T-helper 17 cell (primary cell): ENCODE results near the gene UBA6. TPM values are rescaled to one million over a fixed set of nuclear protein-coding genes. Genes with fewer than 3 reads are reported as not detected.
"Not testable (repeated sequence)": the region's sequence is repeated elsewhere in the genome, so short reads cannot be mapped to it uniquely, and the experiment has no call there.

Experiments used
- ATAC-seq: fragments of 150-1000 bp; cut with Tn5 transposase; 2 replicates; pipeline ENCODE4 v1.10.0; 2021; ENCODE audit warnings: mild to moderate bottlenecking, moderate library complexity
- DNase-seq, 3 donors: peaks; one replicate each; pipeline versions ENCODE4 v3.0.0 to v3.0.0-alpha.2; 2020 to 2021
- H3K9me3 ChIP-seq: one replicate; pipeline ENCODE4 v1.7.0; 2013; ENCODE audit warnings: low read length, mild to moderate bottlenecking; ENCODE audit not compliant: control insufficient read depth, poor library complexity, severe bottlenecking
- H3K27ac Mint-ChIP-seq: one replicate; pipeline ENCODE4 v1.8.0; 2022; ENCODE audit warnings: mild to moderate bottlenecking, moderate library complexity, mixed read lengths
- H3K27me3 Mint-ChIP-seq: one replicate; pipeline ENCODE4 v1.8.0; 2022; ENCODE audit warnings: mixed read lengths
- H3K36me3 Mint-ChIP-seq: one replicate; pipeline ENCODE4 v1.8.0; 2022; ENCODE audit warnings: low read depth, mixed read lengths
- H3K4me1 Mint-ChIP-seq: one replicate; pipeline ENCODE4 v1.8.0; 2022; ENCODE audit warnings: mild to moderate bottlenecking, mixed read lengths
- H3K4me3 Mint-ChIP-seq: one replicate; pipeline ENCODE4 v1.8.0; 2022; ENCODE audit warnings: mild to moderate bottlenecking, moderate library complexity, mixed read lengths
- total RNA-seq, 4 donors: library from RNA in 2 of 4; stranded (reverse) in 2 of 4; gene quantifications; one replicate each; pipeline ENCODE4 v1.2.3 and lab custom pipeline; 2022 to 2026

The UBA6 gene
- total RNA-seq, 2 donors from 2014 or later: 43.7 to 54.8 TPM

- Mint-ChIP-seq H3K4me1 (peaks cover 4% of the 10 kb centered on the region), H3K4me3 (no peak overlapping the region), H3K36me3 (peaks cover 5% of the 10 kb centered on the region), H3K27me3 (no peaks in the 10 kb centered on the region), H3K27ac (no peak overlapping the region)
- DNase-seq: no peak
- ATAC-seq: no peak
- H3K9me3 ChIP-seq: no peaks in the 10 kb centered on the region
Observed at GRCh38 chr4:67680581-67681222, 20.3 kb downstream of the UBA6 start.

- H3K27me3 Mint-ChIP-seq: no peaks in the 10 kb centered on the region
- no peak overlapping the region for H3K4me3 Mint-ChIP-seq
- no peak for ATAC-seq
- H3K9me3 ChIP-seq: no peaks in the 10 kb centered on the region
- H3K4me1 Mint-ChIP-seq: no peaks in the 10 kb centered on the region
- peaks cover 7% of the 10 kb centered on the region for H3K36me3 Mint-ChIP-seq
- DNase-seq: no peak
- H3K27ac Mint-ChIP-seq: no peak overlapping the region
Observed at GRCh38 chr4:67678612-67679011, 22.3 kb downstream of the UBA6 start.

GRCh38 chr4:67674098-67674497 is 26.9 kb downstream of the UBA6 start:
- no peak for ATAC-seq
- Mint-ChIP-seq H3K36me3 (peaks cover 9% of the 10 kb centered on the region), H3K4me3 (no peak overlapping the region), H3K27me3 (no peaks in the 10 kb centered on the region), H3K4me1 (no peaks in the 10 kb centered on the region), H3K27ac (no peak overlapping the region)
- H3K9me3 ChIP-seq: no peaks in the 10 kb centered on the region
- DNase-seq: no peak

GRCh38 chr4:67668315-67668714 is 32.6 kb downstream of the UBA6 start:
- Mint-ChIP-seq H3K27ac (peak overlapping the region; percentile 62), H3K4me1 (peaks cover 3% of the 10 kb centered on the region), H3K27me3 (no peaks in the 10 kb centered on the region), H3K36me3 (peaks cover 14% of the 10 kb centered on the region), H3K4me3 (no peak overlapping the region)
- ATAC-seq (no peak), DNase-seq (no peak)
- H3K9me3 ChIP-seq: no peaks in the 10 kb centered on the region

GRCh38 chr4:67660418-67660817 is 40.5 kb downstream of the UBA6 start:
- no peak for DNase-seq
- no peaks in the 10 kb centered on the region for H3K27me3 Mint-ChIP-seq
- no peak overlapping the region for H3K27ac Mint-ChIP-seq
- ATAC-seq: no peak
- H3K4me1 Mint-ChIP-seq: peaks cover 2% of the 10 kb centered on the region
- H3K36me3 Mint-ChIP-seq: peaks cover 18% of the 10 kb centered on the region
- peaks cover 6% of the 10 kb centered on the region for H3K9me3 ChIP-seq
- H3K4me3 Mint-ChIP-seq: no peak overlapping the region

- H3K27me3 Mint-ChIP-seq: no peaks in the 10 kb centered on the region
- ATAC-seq (no peak), DNase-seq (no peak)
- H3K27ac Mint-ChIP-seq: no peak overlapping the region
- H3K9me3 ChIP-seq: peaks cover 6% of the 10 kb centered on the region
- H3K4me1 Mint-ChIP-seq: peaks cover 4% of the 10 kb centered on the region
- H3K4me3 Mint-ChIP-seq: no peak overlapping the region
- H3K36me3 Mint-ChIP-seq: peaks cover 19% of the 10 kb centered on the region
Observed at GRCh38 chr4:67659065-67659464, 41.9 kb downstream of the UBA6 start.

GRCh38 chr4:67658302-67658701 is 42.7 kb downstream of the UBA6 start:
- H3K9me3 ChIP-seq: peaks cover 6% of the 10 kb centered on the region
- ATAC-seq (no peak), DNase-seq (no peak)
- Mint-ChIP-seq H3K4me3 (no peak overlapping the region), H3K27me3 (no peaks in the 10 kb centered on the region), H3K27ac (no peak overlapping the region), H3K4me1 (peaks cover 4% of the 10 kb centered on the region), H3K36me3 (peaks cover 19% of the 10 kb centered on the region)

- Mint-ChIP-seq H3K27ac (no peak overlapping the region), H3K36me3 (peaks cover 10% of the 10 kb centered on the region), H3K4me3 (no peak overlapping the region), H3K27me3 (no peaks in the 10 kb centered on the region), H3K4me1 (peaks cover 4% of the 10 kb centered on the region)
- no peak for ATAC-seq
- DNase-seq: no peak
- no peaks in the 10 kb centered on the region for H3K9me3 ChIP-seq
Observed at GRCh38 chr4:67651536-67651935, 49.4 kb downstream of the UBA6 start.

GRCh38 chr4:67638136-67638535 is 62.8 kb downstream of the UBA6 start:
- Mint-ChIP-seq H3K27me3 (no peaks in the 10 kb centered on the region), H3K27ac (no peak overlapping the region), H3K4me3 (no peak overlapping the region), H3K36me3 (peaks cover 10% of the 10 kb centered on the region), H3K4me1 (peaks cover 5% of the 10 kb centered on the region)
- ATAC-seq: no peak
- no peaks in the 10 kb centered on the region for H3K9me3 ChIP-seq
- DNase-seq: no peak

GRCh38 chr4:67636978-67637377 is 64.0 kb downstream of the UBA6 start:
- H3K4me1 Mint-ChIP-seq, ATAC-seq, DNase-seq, H3K9me3 ChIP-seq, H3K4me3 Mint-ChIP-seq, H3K27ac Mint-ChIP-seq, H3K36me3 Mint-ChIP-seq, H3K27me3 Mint-ChIP-seq: not testable (repeated sequence)

GRCh38 chr4:67635331-67635730 is 65.6 kb downstream of the UBA6 start:
- no peaks in the 10 kb centered on the region for H3K9me3 ChIP-seq
- Mint-ChIP-seq H3K27ac (peak overlapping the region; percentile 53), H3K27me3 (no peaks in the 10 kb centered on the region), H3K4me3 (no peak overlapping the region), H3K36me3 (peaks cover 5% of the 10 kb centered on the region), H3K4me1 (no peaks in the 10 kb centered on the region)
- DNase-seq: no peak
- no peak for ATAC-seq

- no peak overlapping the region for H3K4me3 Mint-ChIP-seq
- DNase-seq: no peak
Observed at GRCh38 chr4:67634741-67635140, 66.2 kb downstream of the UBA6 start.

GRCh38 chr4:67632492-67632891 is 68.5 kb downstream of the UBA6 start:
- H3K4me3 Mint-ChIP-seq: no peak overlapping the region
- no peaks in the 10 kb centered on the region for H3K27me3 Mint-ChIP-seq
- no peaks in the 10 kb centered on the region for H3K9me3 ChIP-seq
- peaks cover 6% of the 10 kb centered on the region for H3K4me1 Mint-ChIP-seq
- H3K27ac Mint-ChIP-seq: peak overlapping the region; percentile 60
- no peak for ATAC-seq
- no peak for DNase-seq
- H3K36me3 Mint-ChIP-seq: peaks cover 10% of the 10 kb centered on the region

More at GRCh38 chr4:67634741-67635140, 66.2 kb downstream of the UBA6 start:
- ATAC-seq: no peak
- Mint-ChIP-seq H3K27me3 (no peaks in the 10 kb centered on the region), H3K36me3 (peaks cover 5% of the 10 kb centered on the region), H3K27ac (no peak overlapping the region), H3K4me1 (no peaks in the 10 kb centered on the region)
- H3K9me3 ChIP-seq: no peaks in the 10 kb centered on the region

- DNase-seq (no peak), ATAC-seq (no peak)
- Mint-ChIP-seq H3K4me1 (peaks cover 6% of the 10 kb centered on the region), H3K4me3 (no peak overlapping the region), H3K27me3 (no peaks in the 10 kb centered on the region), H3K27ac (no peak overlapping the region), H3K36me3 (peaks cover 13% of the 10 kb centered on the region)
- H3K9me3 ChIP-seq: no peaks in the 10 kb centered on the region
Observed at GRCh38 chr4:67624939-67625338, 76.0 kb downstream of the UBA6 start.
